Heart left ventricle (tissue), 16 donors: Measurements from ENCODE around the gene SLC35C1. TPM values are rescaled to one million over a fixed set of nuclear protein-coding genes. Genes with fewer than 3 reads are reported as not detected.

Source experiments
- ATAC-seq, 4 donors: fragments of 200-7000 bp; cut with Tn5 transposase; one replicate each; pipeline ENCODE4 v1.9.1; 2020 to 2022; ENCODE audit warnings: moderate library complexity in 4 of 4, mild to moderate bottlenecking in 3 of 4, moderate number of reproducible peaks in 1 of 4
- DNase-seq, 5 donors: peaks; one replicate each; pipeline ENCODE4 v3.0.0-alpha.2; 2020
- H3K27ac ChIP-seq, 12 donors: fragments of 200-600 bp; sonication (generic) in 4 of 12; one replicate each; pipeline versions ENCODE4 v1.5.0 to v1.8.0; 2016 to 2022; ENCODE audit warnings: mild to moderate bottlenecking in 2 of 12
- H3K27me3 ChIP-seq, 9 donors: fragments of 200-600 bp; sonication (generic) in 2 of 9; one replicate each; pipeline versions ENCODE4 v1.5.1 to v1.8.0; 2016 to 2022; ENCODE audit warnings: mild to moderate bottlenecking in 3 of 9
- H3K36me3 ChIP-seq, 9 donors: fragments of 200-600 bp; sonication (generic) in 2 of 9; one replicate each; pipeline versions ENCODE4 v1.5.0 to v1.8.0; 2018 to 2022; ENCODE audit warnings: mild to moderate bottlenecking in 2 of 9
- H3K4me1 ChIP-seq, 12 donors: fragments of 200-600 bp; sonication (generic) in 4 of 12; one replicate each; pipeline versions ENCODE4 v1.5.0 to v1.8.0; 2016 to 2022; ENCODE audit warnings: mild to moderate bottlenecking in 3 of 12
- H3K4me3 ChIP-seq, 12 donors: fragments of 200-600 bp; sonication (generic) in 4 of 12; one replicate each; pipeline versions ENCODE4 v1.5.0 to v1.8.0; 2017 to 2022; ENCODE audit warnings: mild to moderate bottlenecking in 9 of 12, moderate library complexity in 4 of 12
- H3K9me3 ChIP-seq, 12 donors: fragments of 200-600 bp; sonication (generic) in 4 of 12; one replicate each; pipeline versions ENCODE4 v1.5.0 to v1.8.0; 2016 to 2022; ENCODE audit warnings: mild to moderate bottlenecking in 1 of 12
- POLR2A ChIP-seq, 2 donors: fragments of 450-650 bp; IDR thresholded peaks; one replicate each; pipeline ENCODE4 v1.6.1; 2017; ENCODE audit warnings: antibody characterized with exemption in 2 of 2, mild to moderate bottlenecking in 2 of 2, moderate library complexity in 2 of 2
- WGBS, 4 donors: extraction: QIAGEN DNeasy Blood & Tissue Kit in 2 of 4; methylation state at CpG; one replicate each; pipeline versions ENCODE4 v1.1.5 to v1.1.7; 2013 to 2018; 5-methylcytosine and 5-hydroxymethylcytosine counted together
- intact Hi-C, 10 donors: fragments of 100-400 bp; cut with DNase I; formaldehyde crosslinking; loops; one replicate each; pipeline versions ENCODE4 v1.11.1 to v1.14.2; 2022
- polyA plus RNA-seq, 2 donors: library from polyadenylated mRNA; stranded (reverse); fragments of 200-250 nt; gene quantifications; one replicate each; pipeline ENCODE4 v1.2.3, GENCODE V29; 2013
- total RNA-seq, 9 donors: library from RNA; depleted of rRNA in 2 of 9; stranded (reverse); fragments of >200 nt in 2 of 9; fragmentation: NEBNext Ultra II Directional in 3 of 9; extraction: Animal tissue kit (Norgen Biotek cat#: 25700) in 3 of 9; gene quantifications; one replicate each; pipeline versions ENCODE4 v1.1.0 to v1.2.4, GENCODE V29; 2016 to 2023
- TF ChIP-seq, protein P1 (sequence below), 12 donors: fragments of 200-600 bp; sonication (generic) in 4 of 12; IDR thresholded peaks; one replicate each; pipeline versions ENCODE4 v1.5.0 to v1.8.0; 2018 to 2022; ENCODE audit warnings: antibody characterized with exemption in 12 of 12, mild to moderate bottlenecking in 5 of 12
- donor health status: ischemic (EF 13 %, LVEDD 7.1; RV severe dilation, severe dysfunction).
- donor health status: healthy with polysubstance abuse.
- donor health status: DM: no; HTN: yes; CAD: no.
- donor health status: DM: no; HTN: no; CAD: no.
- donor health status: ischemic (EF 25% LVEDD 6.9; RV normal size, moderate dysfunction).
- donor health status: ischemic (EF 25% LVEDD 5.7; RV mildly dilated, moderate dysfunction).
- donor health status: healthy.
- donor health status: DM: yes; HTN: yes; CAD: no.
- donor health status: ischemic (EF 35%, LVEDD 5.7; RV mildly dilated, moderate dysfunction).
- donor health status: nonischemic (EF 11% LVEDD 7.7; RV severe dilation, severe dysfunction).
- donor health status: DM: yes; HTN: yes; CAD: no.
- donor health status: PGD.
- donor health status: ischemic (EF 29% LVEDD 5.4; RV normal size, mild dysfunction).
- donor health status: nonischemic (EF 23%, LVEDD 6.1; RV moderate dilation, normal function).

SLC35C1 gene
- total and polyA plus RNA-seq, 11 donors, result 5.3 to 21.0 (median 7.8) TPM

DNA sequence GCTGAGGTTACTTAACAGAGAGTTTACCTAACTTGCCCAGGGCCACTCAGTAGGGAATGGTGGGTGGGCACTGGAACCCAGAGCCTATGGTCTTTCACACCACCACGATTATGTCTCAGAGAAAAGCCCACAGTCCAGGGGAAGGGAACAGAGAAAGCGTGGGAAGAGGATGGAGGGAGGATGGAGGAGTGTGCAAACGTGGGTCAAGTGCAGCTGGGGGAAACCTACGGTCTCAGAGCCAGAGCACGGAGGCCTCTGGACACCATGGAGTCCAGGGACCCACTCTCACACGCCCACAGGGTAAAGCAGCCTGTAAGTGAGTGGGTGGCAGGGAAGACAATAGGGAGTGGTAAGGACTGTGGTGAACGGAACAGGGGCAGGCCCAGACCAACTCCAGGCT, 47.3 kb upstream of the SLC35C1 start:
- no peaks in the 10 kb centered on the region for H3K36me3 ChIP-seq
- intact Hi-C loops, result loop anchor here in 1 of 10 donors (10.0 kb wide), 1 partner anchor 93 kb away; the partner anchor contains the start of gene CHST1
- no peak overlapping the region for H3K4me3 ChIP-seq
- DNase-seq (no peak), ATAC-seq (no peak)
- no peaks in the 10 kb centered on the region for H3K9me3 ChIP-seq
- 79 to 90% (median 86%) methylated on average over 7 of the region's 7 CpGs for WGBS, 4 donors
- H3K4me1 ChIP-seq, result peaks cover 0 to 24% (median 13%) of the 10 kb centered on the region in 12 donors
- H3K27ac ChIP-seq, result no peak overlapping the region
- TF ChIP-seq, protein P1, sequence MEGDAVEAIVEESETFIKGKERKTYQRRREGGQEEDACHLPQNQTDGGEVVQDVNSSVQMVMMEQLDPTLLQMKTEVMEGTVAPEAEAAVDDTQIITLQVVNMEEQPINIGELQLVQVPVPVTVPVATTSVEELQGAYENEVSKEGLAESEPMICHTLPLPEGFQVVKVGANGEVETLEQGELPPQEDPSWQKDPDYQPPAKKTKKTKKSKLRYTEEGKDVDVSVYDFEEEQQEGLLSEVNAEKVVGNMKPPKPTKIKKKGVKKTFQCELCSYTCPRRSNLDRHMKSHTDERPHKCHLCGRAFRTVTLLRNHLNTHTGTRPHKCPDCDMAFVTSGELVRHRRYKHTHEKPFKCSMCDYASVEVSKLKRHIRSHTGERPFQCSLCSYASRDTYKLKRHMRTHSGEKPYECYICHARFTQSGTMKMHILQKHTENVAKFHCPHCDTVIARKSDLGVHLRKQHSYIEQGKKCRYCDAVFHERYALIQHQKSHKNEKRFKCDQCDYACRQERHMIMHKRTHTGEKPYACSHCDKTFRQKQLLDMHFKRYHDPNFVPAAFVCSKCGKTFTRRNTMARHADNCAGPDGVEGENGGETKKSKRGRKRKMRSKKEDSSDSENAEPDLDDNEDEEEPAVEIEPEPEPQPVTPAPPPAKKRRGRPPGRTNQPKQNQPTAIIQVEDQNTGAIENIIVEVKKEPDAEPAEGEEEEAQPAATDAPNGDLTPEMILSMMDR (IDR thresholded peaks at IDR 0.05), result no peak
- no peak for TF ChIP-seq POLR2A (IDR thresholded peaks at IDR 0.05)
- H3K27me3 ChIP-seq, result no peaks in the 10 kb centered on the region

DNA sequence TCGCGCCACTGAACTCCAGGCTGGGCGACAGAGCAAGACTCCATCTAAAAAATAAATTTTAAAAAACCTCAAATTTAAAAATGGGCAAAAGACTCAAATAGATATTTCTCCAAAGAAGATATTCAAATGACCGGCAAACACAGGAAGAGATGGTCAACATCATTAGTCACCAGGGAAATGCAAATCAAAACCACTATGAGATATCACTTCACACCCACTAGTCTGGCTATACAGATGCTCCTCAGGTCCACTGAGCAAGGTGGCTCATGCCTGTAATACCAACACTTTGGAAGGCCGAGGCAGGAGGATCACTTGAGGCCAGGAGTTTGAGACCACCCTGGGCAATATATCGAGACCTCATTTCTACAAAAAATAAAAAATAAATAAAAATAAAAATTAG, 43.3 kb upstream of the SLC35C1 start:
- intact Hi-C loops, result no loop called here
- Histone ChIP-seq H3K27me3 (no peaks in the 10 kb centered on the region), H3K36me3 (no peaks in the 10 kb centered on the region), H3K27ac (no peak overlapping the region), H3K4me3 (no peak overlapping the region), H3K9me3 (no peaks in the 10 kb centered on the region), H3K4me1 (peaks cover 0 to 11% (median 0%) of the 10 kb centered on the region in 12 donors)
- TF ChIP-seq, protein P1 (IDR thresholded peaks at IDR 0.05), result no peak
- no peak for TF ChIP-seq POLR2A (IDR thresholded peaks at IDR 0.05)
- ATAC-seq (no peak), DNase-seq (no peak)
- WGBS, 4 donors, result 77 to 93% (median 89%) methylated on average over 6 of the region's 6 CpGs

- intact Hi-C loops, result no loop called here
- H3K27ac ChIP-seq, result no peak overlapping the region
- H3K9me3 ChIP-seq, result no peaks in the 10 kb centered on the region
- TF ChIP-seq, protein P1 (IDR thresholded peaks at IDR 0.05), result no peak
- no peak for TF ChIP-seq POLR2A (IDR thresholded peaks at IDR 0.05)
- H3K4me3 ChIP-seq, result no peak overlapping the region
- DNase-seq, result no peak
- no peaks in the 10 kb centered on the region for H3K36me3 ChIP-seq
- peak in 3 of 4 donors; percentile 46 to 61 (median 57) for ATAC-seq
- no peaks in the 10 kb centered on the region for H3K27me3 ChIP-seq
- 66 to 71% (median 68%) methylated on average over 8 of the region's 8 CpGs for WGBS, 4 donors
- H3K4me1 ChIP-seq, result peaks cover 0 to 11% (median 0%) of the 10 kb centered on the region in 12 donors
Measured at GRCh38 chr11:45765107-45765668, 39.8 kb upstream of the SLC35C1 start.

DNA sequence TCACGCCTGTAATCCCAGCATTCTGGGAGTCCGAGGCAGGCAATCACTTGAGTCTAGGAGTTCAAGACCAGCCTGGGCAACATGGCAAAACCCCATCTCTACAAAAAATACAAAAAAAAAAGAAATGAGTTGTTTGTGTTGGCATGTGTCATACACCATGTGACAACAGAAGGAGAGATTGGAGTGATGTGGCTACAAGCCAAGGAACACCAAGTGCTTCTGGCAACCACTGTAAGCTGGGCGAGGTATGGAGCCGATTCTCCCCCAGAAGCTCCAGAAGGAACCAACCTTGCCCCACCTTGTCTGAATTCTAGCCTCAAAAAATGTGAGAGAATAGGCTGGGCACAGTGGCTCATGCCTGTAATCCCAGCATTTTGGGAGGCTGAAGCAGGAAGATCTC, 39.1 kb upstream of the SLC35C1 start:
- Histone ChIP-seq H3K36me3 (no peaks in the 10 kb centered on the region), H3K27me3 (no peaks in the 10 kb centered on the region), H3K27ac (no peak overlapping the region), H3K9me3 (no peaks in the 10 kb centered on the region), H3K4me1 (peaks cover 0 to 11% (median 0%) of the 10 kb centered on the region in 12 donors), H3K4me3 (no peak overlapping the region)
- intact Hi-C loops, result no loop called here
- ATAC-seq, result no peak
- 82 to 94% (median 84%) methylated on average over 4 of the region's 4 CpGs for WGBS, 4 donors
- TF ChIP-seq, protein P1 (IDR thresholded peaks at IDR 0.05), result no peak
- TF ChIP-seq POLR2A (IDR thresholded peaks at IDR 0.05), result no peak
- no peak for DNase-seq
